ENCODE measurements around the gene GADD45A. TPM values are rescaled to one million over a fixed set of nuclear protein-coding genes. Genes with fewer than 3 reads are reported as not detected.

The GADD45A gene
- polyA plus RNA-seq, 1 of the 3 experiments (the other 2 are of a cell fraction), result 164 TPM

GRCh38 chr1:67682659-67683197, 2.3 kb upstream of the GADD45A start (continued):
- TF ChIP-seq POLR2AphosphoS5 (IDR thresholded peaks at IDR 0.05; ENCODE audit: low read depth, low read length) (peak; percentile 68; the same call in 1 of the 2 replicates), MEF2A (IDR thresholded peaks at IDR 0.05; ENCODE audit: borderline replicate concordance, low read depth) (peak; percentile 66; the same call in 1 of the 2 replicates)

GRCh38 chr1:67683316-67683715, 1.7 kb upstream of the GADD45A start:
- DNase-seq, result no peak
- ChIA-PET POLR2A (no interaction called here), CTCF (interaction anchor here (0.8 to 10.1 kb wide), 4 partner anchors 9 to 148 kb away, joined by 3 to 100 read pairs (median 5); no protein-coding TSS in a partner anchor)
- H3K27me3 ChIP-seq (ENCODE audit: insufficient read depth), result no peaks in the 10 kb centered on the region
- H3K36me3 ChIP-seq (replicated peaks in 1 of 2; ENCODE audit: control insufficient read depth in 1 of 2, insufficient read depth in 2 of 2, low read length in 1 of 2), result peaks cover 14 to 21% of the 10 kb centered on the region in 2 experiments
- peak overlapping the region; percentile 61; the same call in 1 of the 2 replicates for H3K9ac ChIP-seq
- no peak for TF ChIP-seq CTCF (IDR thresholded peaks at IDR 0.05)
- TF ChIP-seq FOSL2 (IDR thresholded peaks at IDR 0.05; ENCODE audit: borderline replicate concordance, low read depth), result peak; percentile 73
- peak; percentile 60; the same call in 1 of the 2 replicates for TF ChIP-seq JUND (IDR thresholded peaks at IDR 0.05)
- TF ChIP-seq, protein P1, sequence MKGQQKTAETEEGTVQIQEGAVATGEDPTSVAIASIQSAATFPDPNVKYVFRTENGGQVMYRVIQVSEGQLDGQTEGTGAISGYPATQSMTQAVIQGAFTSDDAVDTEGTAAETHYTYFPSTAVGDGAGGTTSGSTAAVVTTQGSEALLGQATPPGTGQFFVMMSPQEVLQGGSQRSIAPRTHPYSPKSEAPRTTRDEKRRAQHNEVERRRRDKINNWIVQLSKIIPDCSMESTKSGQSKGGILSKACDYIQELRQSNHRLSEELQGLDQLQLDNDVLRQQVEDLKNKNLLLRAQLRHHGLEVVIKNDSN (IDR thresholded peaks at IDR 0.05; ENCODE audit: borderline replicate concordance, low read depth), result no peak
- no peak overlapping the region for H2AFZ ChIP-seq (ENCODE audit: low read depth)
- peaks cover 10 to 21% of the 10 kb centered on the region in 2 experiments; a peak in 3 of 4 replicates for H3K4me1 ChIP-seq (ENCODE audit: control insufficient read depth in 1 of 2, insufficient read depth in 2 of 2, low read depth in 1 of 2, low read length in 1 of 2)
- H3K79me2 ChIP-seq (ENCODE audit: insufficient read depth), result peaks cover 32% of the 10 kb centered on the region
- H4K20me1 ChIP-seq (ENCODE audit: insufficient read depth), result peaks cover 16% of the 10 kb centered on the region
- H3K4me3 ChIP-seq (ENCODE audit: low read depth in 2 of 2, low read length in 1 of 2), result peak overlapping the region in 1 of 2 experiments; percentile 63; a peak in 1 of 4 replicates
- H3F3A ChIP-seq (replicated peaks; ENCODE audit: insufficient read depth), result peaks cover 42% of the 10 kb centered on the region
- 15% methylated on average over 3 of the region's 3 CpGs for WGBS (ENCODE audit: low lambda C conversion rate)
- H3K9me3 ChIP-seq, result no peaks in the 10 kb centered on the region
- no peaks in the 10 kb centered on the region for H3K9me2 ChIP-seq
- peak overlapping the region; percentile 82; the same call in 1 of the 2 replicates for H3K4me2 ChIP-seq
- H3K27ac ChIP-seq (ENCODE audit: low read depth in 2 of 2, low read length in 1 of 2), result peak overlapping the region; percentile 28 to 81; a peak in 3 of 4 replicates

DNA sequence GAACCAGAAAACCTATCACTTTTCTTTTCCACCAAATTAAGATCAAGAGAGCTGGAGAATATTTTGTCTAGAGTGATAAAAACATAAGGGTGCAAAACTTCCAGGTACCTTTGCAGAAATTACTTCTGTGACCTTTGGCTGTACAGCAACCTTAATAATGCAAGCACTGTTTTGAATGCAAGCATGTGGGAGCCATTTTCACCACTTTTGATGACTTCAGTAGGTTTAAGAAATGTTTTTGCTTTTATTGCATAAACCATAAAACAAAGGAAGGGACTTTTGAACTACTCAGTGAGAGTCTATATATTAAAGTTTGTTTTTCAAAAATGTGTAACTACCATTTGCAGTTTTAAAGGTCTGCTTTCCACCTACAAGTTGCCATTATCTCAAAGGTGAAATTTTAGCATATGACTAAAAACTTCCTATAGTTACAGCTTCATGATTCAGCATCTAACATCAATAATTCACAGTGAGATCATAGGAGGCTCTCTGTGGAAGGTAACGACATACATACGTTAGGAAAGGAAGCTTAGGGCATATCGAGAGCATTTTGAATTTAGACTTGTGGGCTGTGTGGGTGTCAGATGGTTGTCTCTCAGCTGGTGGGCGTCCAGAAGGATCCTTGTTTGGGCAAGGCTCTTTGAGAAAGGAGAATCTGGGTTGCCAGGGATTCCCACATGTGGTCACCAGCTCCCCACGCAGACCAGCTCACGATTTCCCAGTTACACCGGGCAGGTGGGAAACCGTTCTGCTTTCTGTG, 1.1 kb upstream of the GADD45A start:
- Histone ChIP-seq H3K27ac (ENCODE audit: low read depth in 2 of 2, low read length in 1 of 2) (peak overlapping the region; percentile 73 to 81), H3K79me2 (ENCODE audit: insufficient read depth) (peaks cover 33% of the 10 kb centered on the region), H3K4me3 (ENCODE audit: low read depth in 2 of 2, low read length in 1 of 2) (peak overlapping the region; percentile 41 to 63), H3K36me3 (replicated peaks in 1 of 2; ENCODE audit: control insufficient read depth in 1 of 2, insufficient read depth in 2 of 2, low read length in 1 of 2) (peaks cover 20 to 27% of the 10 kb centered on the region in 2 experiments), H3K9me3 (no peaks in the 10 kb centered on the region), H3K4me2 (peak overlapping the region; percentile 82), H3K27me3 (ENCODE audit: insufficient read depth) (no peaks in the 10 kb centered on the region), H2AFZ (ENCODE audit: low read depth) (0 out of 2 replicates have a peak overlapping the region, but pooled peaks have one; percentile 21), H3K9me2 (no peaks in the 10 kb centered on the region), H3K4me1 (ENCODE audit: control insufficient read depth in 1 of 2, insufficient read depth in 2 of 2, low read depth in 1 of 2, low read length in 1 of 2) (peaks cover 13 to 28% of the 10 kb centered on the region in 2 experiments; a peak in 3 of 4 replicates), H3F3A (replicated peaks; ENCODE audit: insufficient read depth) (peaks cover 48% of the 10 kb centered on the region), H4K20me1 (ENCODE audit: insufficient read depth) (peaks cover 20% of the 10 kb centered on the region), H3K9ac (peak overlapping the region; percentile 61)
- POLR2A ChIA-PET, result interaction anchor here (0.8 to 3.6 kb wide), 7 partner anchors 9 to 123 kb away, joined by 3 to 25 read pairs (median 8); no protein-coding TSS in a partner anchor
- CTCF ChIA-PET, result interaction anchor here (0.7 to 10.1 kb wide), 8 partner anchors 8 to 140 kb away, joined by 3 to 100 read pairs (median 5); no protein-coding TSS in a partner anchor
- peak; percentile 47; the same call in 1 of the 2 replicates for TF ChIP-seq MAX (IDR thresholded peaks at IDR 0.05; ENCODE audit: low read depth)
- no peak for TF ChIP-seq TEAD4 (IDR thresholded peaks at IDR 0.05; ENCODE audit: borderline replicate concordance, insufficient read depth)
- no peak for TF ChIP-seq REST (IDR thresholded peaks at IDR 0.05; ENCODE audit: low read depth, low read length)
- no peak for TF ChIP-seq ZBTB33 (IDR thresholded peaks at IDR 0.05; ENCODE audit: borderline replicate concordance, low read depth)
- peak; percentile 7; the same call in 1 of the 2 replicates for TF ChIP-seq TCF12 (IDR thresholded peaks at IDR 0.05)
- TF ChIP-seq FOSL2 (IDR thresholded peaks at IDR 0.05; ENCODE audit: borderline replicate concordance, low read depth), result peak; percentile 15; the same call in 1 of the 2 replicates
- 6% methylated on average over 8 of the region's 8 CpGs for WGBS (ENCODE audit: low lambda C conversion rate)
- no peak for DNase-seq

Measured in SK-N-SH (cell line).